Stomach (tissue), 9 donors: ENCODE measurements around the gene CREBL2. TPM values are rescaled to one million over a fixed set of nuclear protein-coding genes. Genes with fewer than 3 reads are reported as not detected.
"Not testable (repeated sequence)": the region's sequence is repeated elsewhere in the genome, so short reads cannot be mapped to it uniquely, and the experiment has no call there.

Experiments used
- DNase-seq, 2 donors: peaks; one replicate each; pipeline versions ENCODE4 v3.0.0 to v3.0.0-alpha.2; 2013 to 2019
- H3K27ac ChIP-seq, 5 donors: fragments of 200-600 bp in 4 of 5; sonication (generic) in 4 of 5; one replicate each; pipeline ENCODE4 v1.5.1; 2013 to 2019; ENCODE audit warnings: mild to moderate bottlenecking in 1 of 5, moderate library complexity in 1 of 5
- H3K27me3 ChIP-seq, 3 donors: fragments of 200-600 bp; sonication (generic); one replicate each; pipeline ENCODE4 v1.5.1; 2017 to 2019; ENCODE audit warnings: mixed run types in 1 of 3
- H3K36me3 ChIP-seq, 4 donors: fragments of 200-600 bp; sonication (generic); 1 replicate in 3 of 4; 2 replicates in 1 of 4; pipeline ENCODE4 v1.5.1; 2016 to 2019
- H3K4me1 ChIP-seq, 4 donors: fragments of 200-600 bp; sonication (generic); one replicate each; pipeline ENCODE4 v1.5.1; 2016 to 2019
- H3K4me3 ChIP-seq, 4 donors: fragments of 200-600 bp; sonication (generic) in 3 of 4; one replicate each; pipeline ENCODE4 v1.5.1; 2016 to 2019; ENCODE audit warnings: mild to moderate bottlenecking in 1 of 4
- H3K9me3 ChIP-seq, 4 donors: fragments of 200-600 bp; sonication (generic); one replicate each; pipeline ENCODE4 v1.5.1; 2016 to 2019
- EP300 ChIP-seq: sonication (generic); formaldehyde crosslinking; IDR thresholded peaks from one replicate; pipeline ENCODE4 v1.6.1; 2017; ENCODE audit warnings: antibody characterized with exemption
- POLR2A ChIP-seq, 4 donors: fragments of 450-650 bp; IDR thresholded peaks; one replicate each; pipeline ENCODE4 v1.6.1; 2016; ENCODE audit warnings: antibody characterized with exemption in 4 of 4, control low read depth in 2 of 4, mild to moderate bottlenecking in 1 of 4, moderate library complexity in 1 of 4
- POLR2AphosphoS5 ChIP-seq, 3 donors: sonication (generic); formaldehyde crosslinking; IDR thresholded peaks; one replicate each; pipeline ENCODE4 v1.6.1; 2016; ENCODE audit warnings: antibody characterized with exemption in 3 of 3
- WGBS, 5 donors: extraction: QIAGEN DNeasy Blood & Tissue Kit in 3 of 5; methylation state at CpG; one replicate each; pipeline versions ENCODE4 v1.1.5 to v1.1.7; 2013 to 2018; 5-methylcytosine and 5-hydroxymethylcytosine counted together
- intact Hi-C: fragments of 100-400 bp; cut with DNase I; formaldehyde crosslinking; loops from one replicate; pipeline ENCODE4 v1.15.1; 2023; ENCODE audit warnings: low total_unique reads
- polyA plus RNA-seq, 3 donors: library from polyadenylated mRNA; stranded (reverse); fragments of 200-250 nt; gene quantifications; one replicate each; pipeline ENCODE4 v1.2.3, GENCODE V29; 2013
- total RNA-seq, 5 donors: library from RNA; depleted of rRNA; stranded (reverse); fragments of >200 nt; gene quantifications; one replicate each; pipeline versions ENCODE4 v1.1.0 to v1.2.3, GENCODE V29; 2014 to 2016
- TF ChIP-seq, protein P1 (sequence below), 7 experiments: fragments of 450-650 bp in 4 of 7; fragments of 200-600 bp in 3 of 7; sonication (generic) in 3 of 7; IDR thresholded peaks; one replicate each; pipeline ENCODE4 v1.5.1; 2016 to 2019; ENCODE audit warnings: antibody characterized with exemption in 7 of 7, control low read depth in 2 of 7, mild to moderate bottlenecking in 1 of 7
- donor health status: healthy with polysubstance abuse.
- donor health status: Bipolar disorder and iron deficiency.
- donor health status: healthy.

The CREBL2 gene
- total and polyA plus RNA-seq, 8 donors: 8.2 to 42.0 (median 31.8) TPM

DNA sequence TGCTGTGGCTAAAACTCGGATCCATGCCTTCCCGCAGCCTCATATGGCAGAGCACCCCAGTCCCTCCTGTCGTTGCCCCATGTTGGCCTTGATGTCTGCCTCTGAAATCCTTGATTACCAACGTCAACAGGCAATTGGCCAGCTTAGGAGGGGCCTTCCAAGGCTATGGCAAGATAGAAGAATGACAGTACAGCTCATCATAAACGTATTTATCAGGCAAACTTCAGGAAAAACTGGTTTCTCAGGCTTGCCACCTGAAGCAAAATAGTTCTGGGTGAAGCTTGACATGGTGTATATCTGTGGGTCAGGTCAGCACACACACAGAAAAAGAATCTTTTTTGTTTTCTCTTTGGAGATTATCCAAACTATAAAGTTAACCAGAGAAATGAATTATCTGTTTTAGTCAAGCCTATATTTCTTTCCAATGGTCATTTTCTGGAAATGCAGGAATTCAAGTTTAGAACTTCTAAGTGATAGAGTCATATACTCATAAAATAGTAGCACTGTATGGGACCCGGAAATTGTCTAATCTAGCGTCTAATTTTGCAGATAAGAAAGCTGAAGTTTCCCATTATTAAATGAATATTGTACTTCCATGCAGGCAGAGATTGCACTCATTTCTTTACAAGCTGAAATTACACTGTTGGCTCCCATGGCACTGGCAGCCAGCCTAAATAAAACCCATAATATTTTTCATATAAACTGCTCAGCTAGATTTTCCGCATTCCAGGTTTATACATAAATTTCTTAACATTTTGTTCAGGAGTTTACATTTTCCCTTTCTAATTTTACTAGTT is 24.6 kb upstream of the CREBL2 start:
- Histone ChIP-seq H3K9me3 (no peaks in the 10 kb centered on the region), H3K4me1 (peaks cover 0 to 8% (median 3%) of the 10 kb centered on the region in 4 donors), H3K36me3 (no peaks in the 10 kb centered on the region), H3K4me3 (no peak overlapping the region), H3K27me3 (no peaks in the 10 kb centered on the region), H3K27ac (no peak overlapping the region)
- 51 to 65% (median 56%) methylated on average over 8 of the region's 8 CpGs for WGBS, 5 donors
- TF ChIP-seq POLR2A (IDR thresholded peaks at IDR 0.05) (no peak), EP300 (no peak), POLR2AphosphoS5 (IDR thresholded peaks at IDR 0.05) (no peak)
- TF ChIP-seq, protein P1, sequence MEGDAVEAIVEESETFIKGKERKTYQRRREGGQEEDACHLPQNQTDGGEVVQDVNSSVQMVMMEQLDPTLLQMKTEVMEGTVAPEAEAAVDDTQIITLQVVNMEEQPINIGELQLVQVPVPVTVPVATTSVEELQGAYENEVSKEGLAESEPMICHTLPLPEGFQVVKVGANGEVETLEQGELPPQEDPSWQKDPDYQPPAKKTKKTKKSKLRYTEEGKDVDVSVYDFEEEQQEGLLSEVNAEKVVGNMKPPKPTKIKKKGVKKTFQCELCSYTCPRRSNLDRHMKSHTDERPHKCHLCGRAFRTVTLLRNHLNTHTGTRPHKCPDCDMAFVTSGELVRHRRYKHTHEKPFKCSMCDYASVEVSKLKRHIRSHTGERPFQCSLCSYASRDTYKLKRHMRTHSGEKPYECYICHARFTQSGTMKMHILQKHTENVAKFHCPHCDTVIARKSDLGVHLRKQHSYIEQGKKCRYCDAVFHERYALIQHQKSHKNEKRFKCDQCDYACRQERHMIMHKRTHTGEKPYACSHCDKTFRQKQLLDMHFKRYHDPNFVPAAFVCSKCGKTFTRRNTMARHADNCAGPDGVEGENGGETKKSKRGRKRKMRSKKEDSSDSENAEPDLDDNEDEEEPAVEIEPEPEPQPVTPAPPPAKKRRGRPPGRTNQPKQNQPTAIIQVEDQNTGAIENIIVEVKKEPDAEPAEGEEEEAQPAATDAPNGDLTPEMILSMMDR (IDR thresholded peaks at IDR 0.05): no peak
- DNase-seq: peak in 1 of 2 donors; percentile 27
- intact Hi-C loops: no loop called here

- no peaks in the 10 kb centered on the region for H3K9me3 ChIP-seq
- H3K27me3 ChIP-seq: no peaks in the 10 kb centered on the region
- intact Hi-C loops: no loop called here
- H3K4me1 ChIP-seq: peaks cover 0 to 8% (median 3%) of the 10 kb centered on the region in 4 donors
- no peaks in the 10 kb centered on the region for H3K36me3 ChIP-seq
- 90 to 100% (median 96%) methylated on average over 1 of the region's 1 CpG for WGBS, 5 donors
- H3K27ac ChIP-seq: no peak overlapping the region
- no peak overlapping the region for H3K4me3 ChIP-seq
- no peak for TF ChIP-seq POLR2AphosphoS5 (IDR thresholded peaks at IDR 0.05)
- TF ChIP-seq, protein P1 (IDR thresholded peaks at IDR 0.05): no peak
- no peak for TF ChIP-seq POLR2A (IDR thresholded peaks at IDR 0.05)
- TF ChIP-seq EP300: no peak
- no peak for DNase-seq
Measured at GRCh38 chr12:12587878-12588277, 23.8 kb upstream of the CREBL2 start.

- H3K4me1 ChIP-seq, H3K9me3 ChIP-seq, H3K27ac ChIP-seq, H3K36me3 ChIP-seq, DNase-seq, H3K4me3 ChIP-seq, H3K27me3 ChIP-seq, intact Hi-C loops: not testable (repeated sequence)
- 77 to 99% (median 93%) methylated on average over 3 of the region's 3 CpGs for WGBS, 5 donors
Measured at GRCh38 chr12:12588436-12588835, 23.2 kb upstream of the CREBL2 start.

DNA sequence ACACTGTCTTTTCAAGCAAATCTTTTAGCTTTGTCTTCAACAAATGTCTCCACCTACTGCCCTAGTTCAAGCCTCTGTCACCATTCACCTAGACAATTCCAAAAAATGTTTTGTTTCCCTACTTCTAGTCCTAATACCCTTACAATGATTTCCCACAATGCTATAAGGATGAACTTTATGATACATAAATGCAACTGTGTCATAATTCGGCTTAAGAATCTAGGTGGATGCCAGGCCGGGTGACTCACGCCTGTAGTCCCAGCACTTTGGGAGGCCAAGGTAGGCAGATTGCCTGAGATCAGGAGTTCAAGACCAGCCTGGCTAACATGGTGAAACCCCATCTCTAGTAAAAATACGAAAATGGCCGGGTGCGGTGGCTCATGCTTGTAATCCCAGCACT is 20.7 kb upstream of the CREBL2 start:
- intact Hi-C loops: no loop called here
- Histone ChIP-seq H3K27ac (no peak overlapping the region), H3K9me3 (no peaks in the 10 kb centered on the region), H3K36me3 (no peaks in the 10 kb centered on the region), H3K4me3 (no peak overlapping the region), H3K27me3 (no peaks in the 10 kb centered on the region), H3K4me1 (no peaks in the 10 kb centered on the region)
- WGBS, 5 donors: 90 to 98% (median 95%) methylated on average over 6 of the region's 6 CpGs
- DNase-seq: no peak
- TF ChIP-seq POLR2AphosphoS5 (IDR thresholded peaks at IDR 0.05): no peak

- Histone ChIP-seq H3K4me3 (no peak overlapping the region), H3K36me3 (no peaks in the 10 kb centered on the region), H3K27ac (no peak overlapping the region), H3K4me1 (no peaks in the 10 kb centered on the region), H3K9me3 (no peaks in the 10 kb centered on the region), H3K27me3 (no peaks in the 10 kb centered on the region)
- WGBS, 5 donors: 73 to 81% (median 78%) methylated on average over 3 of the region's 3 CpGs
- intact Hi-C loops: no loop called here
- TF ChIP-seq, protein P1 (IDR thresholded peaks at IDR 0.05): no peak
- TF ChIP-seq POLR2A (IDR thresholded peaks at IDR 0.05) (no peak), EP300 (no peak)
- DNase-seq: no peak
Measured at GRCh38 chr12:12592930-12593329, 18.7 kb upstream of the CREBL2 start.

DNA sequence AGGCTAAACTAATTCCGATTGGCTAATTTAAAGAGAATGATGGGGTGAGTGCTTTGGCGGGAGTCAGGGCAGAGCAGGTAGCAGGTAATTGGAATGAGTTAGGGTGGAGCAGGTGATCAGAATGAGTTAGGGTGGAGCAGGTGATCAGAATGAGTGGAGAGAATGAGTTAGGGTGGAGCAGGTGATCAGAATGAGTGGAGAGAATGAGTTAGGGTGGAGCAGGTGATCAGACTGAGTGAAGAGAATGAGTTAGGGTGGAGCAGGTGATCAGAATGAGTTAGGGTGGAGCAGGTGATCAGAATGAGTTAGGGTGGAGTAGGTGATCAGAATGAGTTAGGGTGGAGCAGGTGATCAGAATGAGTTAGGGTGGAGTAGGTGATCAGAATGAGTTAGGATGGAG is 15.7 kb upstream of the CREBL2 start:
- DNase-seq, intact Hi-C loops, H3K36me3 ChIP-seq, H3K27me3 ChIP-seq, H3K27ac ChIP-seq, H3K4me1 ChIP-seq, H3K4me3 ChIP-seq, H3K9me3 ChIP-seq: not testable (repeated sequence)
- WGBS, 5 donors: 87 to 96% (median 89%) methylated on average over 2 of the region's 2 CpGs

DNA sequence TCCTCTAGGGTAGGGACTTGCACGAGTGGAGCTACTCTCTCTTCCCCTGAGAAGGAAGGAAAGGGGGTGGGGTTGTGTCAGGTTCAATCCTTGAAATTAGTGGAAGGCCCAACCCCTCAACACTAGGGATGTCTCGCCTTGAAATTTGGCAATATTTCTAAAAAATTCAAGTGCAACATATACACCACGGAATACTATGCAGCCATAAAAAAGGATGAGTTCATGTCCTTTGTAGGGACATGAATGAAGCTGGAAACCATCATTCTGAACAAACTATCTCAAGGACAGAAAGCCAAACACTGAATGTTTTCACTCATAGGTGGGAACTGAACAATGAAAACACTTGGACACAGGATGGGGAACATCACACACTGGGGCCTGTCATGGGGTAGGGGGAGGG is 15.1 kb upstream of the CREBL2 start:
- H3K27ac ChIP-seq, H3K4me3 ChIP-seq, H3K27me3 ChIP-seq, H3K4me1 ChIP-seq, H3K9me3 ChIP-seq, intact Hi-C loops, H3K36me3 ChIP-seq, DNase-seq: not testable (repeated sequence)
- 83 to 93% (median 92%) methylated on average over 3 of the region's 3 CpGs for WGBS, 5 donors
